ENCODE results near the gene NR2C2.

NR2C2 gene

GRCh38 chr3:15032650-15033049 lies 85.3 kb downstream of the NR2C2 start:
- DNase-seq = no peak

DNA sequence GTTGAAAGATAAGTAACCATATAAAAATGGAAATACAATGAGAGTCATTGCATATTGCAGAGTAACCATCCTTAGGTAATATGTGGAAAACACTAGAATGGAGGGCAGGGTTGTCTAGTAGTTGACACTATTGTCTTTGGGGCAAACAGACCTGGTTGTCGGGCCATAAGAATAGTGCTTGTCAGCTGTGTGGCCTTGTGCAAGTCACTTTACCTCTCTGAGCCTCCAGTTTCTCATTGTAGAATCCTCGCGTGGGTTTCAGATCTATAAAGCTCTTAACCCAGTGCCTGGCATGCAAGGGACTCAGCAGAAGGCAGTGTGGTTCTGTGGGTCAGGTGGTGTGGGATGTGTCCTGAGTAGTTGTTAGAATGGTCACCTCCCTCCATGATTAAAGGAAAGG lies 85.7 kb downstream of the NR2C2 start:
- DNase-seq = no peak

GRCh38 chr3:15038306-15038705 lies 90.9 kb downstream of the NR2C2 start:
- no peak for DNase-seq

- DNase-seq = no peak
Observed at GRCh38 chr3:15040844-15041243, 93.5 kb downstream of the NR2C2 start.

- no peak for DNase-seq
Observed at GRCh38 chr3:15041950-15042349, 94.6 kb downstream of the NR2C2 start.

- no peak for DNase-seq
Observed at GRCh38 chr3:15042936-15043335, 95.6 kb downstream of the NR2C2 start.

- no peak for DNase-seq
Observed at GRCh38 chr3:15043408-15044171, 96.2 kb downstream of the NR2C2 start.

- DNase-seq = no peak
Observed at GRCh38 chr3:15044326-15044725, 96.9 kb downstream of the NR2C2 start.

DNA sequence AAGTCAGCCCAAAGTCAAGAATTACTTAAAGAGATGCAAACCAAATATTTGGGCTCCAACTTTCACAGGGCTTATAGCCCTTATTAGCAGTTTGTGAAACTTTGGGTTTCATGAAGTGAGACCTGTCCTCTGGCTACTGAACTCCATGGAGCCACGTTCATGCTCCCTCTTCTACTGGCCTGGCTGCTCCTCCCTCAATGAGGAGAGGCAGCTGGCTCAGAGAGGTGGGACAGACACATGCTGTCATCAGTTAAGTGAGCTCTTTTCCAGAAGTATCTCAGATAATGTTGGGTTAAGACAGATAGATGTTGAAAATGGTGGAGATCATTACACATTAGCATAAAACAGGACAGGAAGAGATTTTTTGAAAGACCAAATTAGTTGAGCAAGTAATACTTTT lies 98.3 kb downstream of the NR2C2 start:
- no peak for DNase-seq

DNA sequence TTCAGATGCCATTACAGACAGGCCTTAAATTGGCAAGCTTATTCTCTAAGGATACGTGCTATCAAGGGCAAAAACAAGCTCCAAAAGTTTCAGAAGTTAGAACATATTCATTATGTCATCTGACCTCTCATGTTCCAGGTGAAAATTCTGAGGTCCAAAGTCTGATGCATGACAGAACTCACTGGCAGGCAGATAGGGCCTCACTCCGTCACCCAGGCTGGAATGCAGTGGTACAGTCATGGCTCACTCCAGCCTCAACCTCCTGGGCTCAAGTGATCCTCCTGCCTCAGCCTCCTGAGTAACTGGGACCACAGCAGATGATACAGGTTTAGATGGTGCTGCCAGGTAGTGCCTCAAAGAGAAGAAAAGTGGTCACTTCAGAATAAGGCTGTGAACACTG lies 102.2 kb downstream of the NR2C2 start:
- DNase-seq = no peak

- DNase-seq = no peak
Observed at GRCh38 chr3:15050405-15051092, 103.2 kb downstream of the NR2C2 start.

DNA sequence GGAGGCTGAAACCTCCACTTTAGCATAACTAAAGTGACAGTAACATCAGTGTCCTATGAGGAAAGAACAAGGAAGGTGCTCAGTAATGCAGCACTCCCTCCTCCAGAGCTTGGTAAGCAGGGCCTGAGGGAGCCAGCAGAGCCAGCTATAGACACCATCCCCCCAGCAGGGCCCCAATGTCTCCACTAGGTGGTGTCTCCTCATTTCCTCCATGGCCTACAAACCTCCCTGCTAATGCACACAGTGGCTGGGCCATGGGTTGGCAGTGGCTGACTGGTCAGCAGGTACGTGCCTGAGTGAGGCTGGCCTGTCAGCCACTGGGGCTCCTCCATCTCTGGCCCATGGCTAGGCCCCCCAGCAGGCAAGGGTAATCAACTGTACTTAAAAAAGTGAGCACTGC lies 104.1 kb downstream of the NR2C2 start:
- no peak for DNase-seq

DNA sequence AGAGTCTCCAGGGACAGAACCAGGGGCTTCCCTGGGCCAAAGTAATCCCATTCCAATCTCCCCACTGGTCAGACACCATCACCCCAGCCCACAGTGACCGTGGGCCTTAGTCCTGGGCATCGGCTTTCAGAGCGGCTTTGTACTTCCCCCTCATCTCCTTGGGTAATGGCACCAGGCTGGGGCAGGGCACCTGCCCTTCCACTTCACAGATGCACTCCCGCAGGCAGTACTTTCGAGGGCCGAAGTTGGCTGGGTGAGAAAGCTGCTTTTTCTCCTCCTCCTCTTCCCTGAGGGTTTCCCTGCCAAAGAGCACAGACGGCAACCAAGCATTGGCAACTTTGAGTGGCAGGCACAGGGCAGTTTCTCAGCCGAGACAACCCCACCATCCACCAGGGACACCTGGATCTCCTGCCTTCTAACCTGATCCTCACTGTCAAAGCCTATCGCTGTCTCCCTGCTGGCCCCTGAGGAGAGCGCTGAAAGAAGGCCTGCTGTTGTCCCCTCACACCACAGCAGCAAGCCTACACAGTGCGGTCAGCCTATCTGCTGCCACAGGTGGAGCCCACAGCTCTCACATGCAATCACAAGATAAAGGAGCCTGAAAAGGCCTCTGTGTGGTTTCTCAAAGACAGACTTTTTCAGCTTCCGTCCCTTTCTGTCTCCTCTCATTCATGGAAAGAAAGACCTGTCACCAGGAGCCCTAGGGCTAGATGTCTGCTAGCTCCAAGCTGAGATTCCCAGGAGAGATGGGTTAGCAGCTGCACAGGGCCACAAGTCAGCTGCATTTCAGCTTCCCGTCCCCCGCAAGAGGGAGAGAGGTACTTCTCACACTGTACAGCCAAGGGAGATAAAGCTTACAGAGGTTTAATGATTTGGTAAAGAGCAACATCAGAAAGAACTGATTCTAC lies 105.2 kb downstream of the NR2C2 start:
- no peak for DNase-seq

DNA sequence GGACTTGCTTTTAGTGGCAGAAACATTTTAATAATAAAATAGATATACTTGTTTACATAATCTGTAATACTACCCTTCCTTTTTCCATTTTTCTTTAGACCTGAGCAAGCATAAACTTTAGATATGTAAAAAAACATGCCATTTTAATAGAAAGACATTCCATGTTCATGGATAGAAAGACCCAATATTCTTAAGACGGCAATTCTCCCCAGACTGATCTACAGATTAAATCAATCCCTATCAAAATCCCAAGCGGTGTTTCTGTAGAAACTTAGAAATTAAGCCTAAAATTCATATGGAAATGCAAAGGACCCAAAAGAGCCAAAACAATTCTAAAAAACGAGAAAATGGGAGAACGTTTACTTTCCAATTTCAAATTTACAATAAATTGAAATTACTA lies 106.2 kb downstream of the NR2C2 start:
- no peak for DNase-seq

GRCh38 chr3:15055019-15055557 lies 107.7 kb downstream of the NR2C2 start:
- DNase-seq = no peak

GRCh38 chr3:15056676-15057404 lies 109.5 kb downstream of the NR2C2 start:
- no peak for DNase-seq

DNA sequence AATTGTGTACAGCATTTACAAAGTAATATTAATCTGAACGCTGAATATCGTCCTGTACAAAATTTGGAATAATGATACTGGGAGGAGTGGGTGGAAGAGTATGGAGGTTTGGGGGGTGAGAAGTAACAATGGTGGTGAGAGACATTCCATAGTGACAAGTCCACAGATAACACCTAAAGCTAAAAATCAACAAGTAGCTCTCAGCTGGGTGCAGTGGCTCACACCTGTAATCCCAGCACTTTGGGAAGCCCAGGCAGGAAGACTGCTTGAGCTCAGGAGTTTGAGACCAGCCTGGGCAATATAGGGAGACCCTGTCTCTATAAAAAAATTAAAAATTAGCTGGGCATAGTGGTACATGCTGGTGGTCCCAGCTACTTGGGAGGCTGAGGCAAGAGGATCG lies 112.6 kb downstream of the NR2C2 start:
- DNase-seq = no peak

DNA sequence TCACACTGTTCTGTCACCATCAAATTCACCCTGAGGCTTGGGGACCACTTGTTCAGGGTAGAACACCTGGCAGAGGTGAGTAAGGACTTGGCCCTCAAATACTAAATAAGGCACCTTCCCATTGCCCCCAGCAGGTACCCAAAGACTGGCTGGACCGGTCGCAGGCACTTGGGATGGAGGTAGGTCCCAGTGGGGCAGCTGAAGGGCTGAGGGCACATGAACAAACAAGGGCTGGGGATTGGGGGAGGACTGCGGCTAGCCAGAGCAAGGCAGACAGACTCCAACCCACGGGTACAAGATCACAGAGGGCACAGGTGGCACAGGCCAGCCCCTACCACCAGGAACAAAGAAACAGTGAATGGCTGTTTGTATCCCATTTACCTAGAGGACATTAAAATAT lies 115.9 kb downstream of the NR2C2 start:
- DNase-seq = no peak

DNA sequence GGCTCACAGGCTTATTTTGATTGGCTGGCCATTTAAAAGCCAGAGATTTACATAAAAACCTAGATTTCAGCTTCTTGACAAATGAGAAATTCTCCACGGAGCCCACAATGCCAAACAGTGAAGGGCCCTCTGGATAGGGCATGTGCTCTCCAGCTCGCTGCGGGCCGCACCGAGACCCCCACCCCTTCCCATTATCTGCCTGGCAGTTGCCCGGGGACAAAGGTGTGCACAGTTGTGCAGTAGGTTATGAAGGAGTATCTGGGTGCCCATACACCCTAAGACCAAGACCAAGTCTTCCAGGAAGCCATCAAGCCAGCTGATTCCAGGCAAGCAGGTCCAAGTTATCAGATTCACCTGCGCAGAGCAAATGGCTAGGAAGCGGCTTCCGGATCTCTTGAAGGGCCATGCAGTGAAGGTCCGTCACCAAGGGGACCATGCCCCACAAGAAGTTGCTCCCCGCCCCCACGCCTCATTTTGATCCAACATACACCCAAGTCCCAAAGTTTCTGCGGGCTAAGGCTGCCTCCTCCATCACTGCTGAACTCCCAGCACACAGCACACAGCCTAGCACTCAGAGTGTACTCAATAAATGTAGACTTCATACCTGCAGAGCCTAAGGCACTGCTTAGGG lies 116.4 kb downstream of the NR2C2 start:
- DNase-seq = no peak

DNA sequence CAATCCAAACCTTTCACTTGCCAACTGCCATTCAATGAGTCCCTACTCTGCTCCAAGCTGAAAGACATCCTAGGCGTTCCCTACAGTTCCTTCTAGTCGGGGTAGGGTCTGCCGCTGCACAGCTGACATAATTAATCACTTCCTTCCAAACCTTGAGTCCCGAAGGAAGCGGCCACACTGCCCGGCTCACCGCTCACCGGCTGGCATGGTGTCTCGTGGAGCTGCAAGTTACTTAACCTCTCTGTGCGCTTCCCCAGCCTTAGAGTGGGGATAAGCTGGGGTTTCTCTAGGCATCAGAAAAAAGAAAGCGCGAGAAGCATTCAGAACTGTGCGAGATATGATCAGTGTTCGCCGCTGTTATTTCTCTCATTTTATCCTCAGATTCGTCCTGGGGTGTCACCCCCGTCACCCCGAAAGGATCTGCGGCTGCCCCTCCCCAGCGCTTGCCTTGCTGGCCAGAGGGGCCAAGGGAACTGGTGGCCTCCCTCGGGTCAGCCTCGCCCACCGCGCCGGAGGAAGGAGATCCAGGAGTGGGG lies 117.0 kb downstream of the NR2C2 start:
- no peak for DNase-seq

DNA sequence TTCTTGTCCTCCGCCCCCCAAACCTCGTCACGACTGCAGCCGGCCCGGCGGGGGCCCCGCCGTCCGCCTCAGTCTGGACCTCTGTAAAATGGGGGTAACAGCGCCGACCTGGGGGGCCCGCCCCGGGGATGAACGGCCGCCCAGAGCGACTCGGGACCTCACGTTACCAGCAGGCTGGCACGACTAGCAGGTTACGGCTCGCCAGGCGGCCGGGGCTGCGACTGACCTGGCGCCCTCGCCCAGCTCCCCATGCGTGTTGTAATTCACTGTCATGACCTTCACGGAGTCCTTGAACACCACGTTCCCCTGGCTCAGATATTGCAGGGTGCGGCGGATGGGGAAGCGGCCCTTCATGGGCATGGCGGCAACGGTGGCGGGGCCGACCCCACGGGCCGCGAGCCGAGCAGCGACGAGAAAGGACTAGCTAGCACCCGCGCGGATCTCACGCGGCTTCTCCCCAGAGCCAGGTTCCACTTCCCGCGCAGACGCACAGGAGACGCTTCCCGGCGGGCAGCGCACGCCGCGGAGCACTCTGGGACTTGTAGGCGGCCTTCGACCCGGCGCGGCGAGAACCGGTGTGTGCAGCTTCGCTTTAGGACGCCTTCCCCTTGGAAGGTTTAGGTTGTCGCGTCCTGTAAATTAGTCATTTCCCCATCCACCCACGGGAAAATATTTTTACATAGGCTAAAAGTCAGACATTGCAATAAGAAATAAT lies 117.6 kb downstream of the NR2C2 start, which contains the start of gene MRPS25:
MRPS25 (minus strand) TSS at position 481 of the 715 bp plus-strand sequence; CDS start at position 360, 121 bp downstream.
- DNase-seq = peak; percentile 85

All from activated CD4-positive, alpha-beta T cell treated with anti-CD3 and anti-CD28 coated beads for 1 hour (primary cell).